ENCODE results near the gene AADAT.

DNA sequence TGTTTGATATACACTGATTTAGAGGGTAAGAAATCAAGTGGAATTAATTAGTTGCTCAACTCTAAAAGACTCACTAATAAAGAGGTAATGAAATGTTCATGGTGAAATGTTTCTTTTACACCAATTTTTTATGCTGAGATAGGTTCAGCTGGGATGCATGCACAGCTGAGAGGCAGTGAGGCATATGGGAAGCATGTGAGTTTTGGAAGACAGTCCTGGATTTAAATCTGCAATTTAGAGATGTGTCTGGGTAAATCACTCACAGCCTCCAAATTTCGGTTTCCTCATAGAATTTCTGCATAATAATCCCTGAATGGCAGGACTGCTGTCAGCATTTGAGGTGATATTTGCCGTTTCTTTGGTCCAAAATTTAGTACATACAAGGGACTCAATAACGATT, 48.2 kb upstream of the AADAT start:
- TF ChIP-seq YY1 (IDR thresholded peaks at IDR 0.05; ENCODE audit: insufficient read depth, insufficient read length) (no peak), SUZ12 (IDR thresholded peaks at IDR 0.05; ENCODE audit: extremely low read depth, insufficient read depth, insufficient read length) (no peak)
